ENCODE results near the gene SDHC. TPM values are rescaled to one million over a fixed set of nuclear protein-coding genes. Genes with fewer than 3 reads are reported as not detected.
A peak's percentile ranks its signal among the peaks of the same experiment; 100 is the strongest.

Gene SDHC
- total and polyA plus RNA-seq, 2 of the 13 experiments (the other 11 are each of a cell fraction or from before 2014, with no cell fraction given) = 27.1 to 229 TPM

DNA sequence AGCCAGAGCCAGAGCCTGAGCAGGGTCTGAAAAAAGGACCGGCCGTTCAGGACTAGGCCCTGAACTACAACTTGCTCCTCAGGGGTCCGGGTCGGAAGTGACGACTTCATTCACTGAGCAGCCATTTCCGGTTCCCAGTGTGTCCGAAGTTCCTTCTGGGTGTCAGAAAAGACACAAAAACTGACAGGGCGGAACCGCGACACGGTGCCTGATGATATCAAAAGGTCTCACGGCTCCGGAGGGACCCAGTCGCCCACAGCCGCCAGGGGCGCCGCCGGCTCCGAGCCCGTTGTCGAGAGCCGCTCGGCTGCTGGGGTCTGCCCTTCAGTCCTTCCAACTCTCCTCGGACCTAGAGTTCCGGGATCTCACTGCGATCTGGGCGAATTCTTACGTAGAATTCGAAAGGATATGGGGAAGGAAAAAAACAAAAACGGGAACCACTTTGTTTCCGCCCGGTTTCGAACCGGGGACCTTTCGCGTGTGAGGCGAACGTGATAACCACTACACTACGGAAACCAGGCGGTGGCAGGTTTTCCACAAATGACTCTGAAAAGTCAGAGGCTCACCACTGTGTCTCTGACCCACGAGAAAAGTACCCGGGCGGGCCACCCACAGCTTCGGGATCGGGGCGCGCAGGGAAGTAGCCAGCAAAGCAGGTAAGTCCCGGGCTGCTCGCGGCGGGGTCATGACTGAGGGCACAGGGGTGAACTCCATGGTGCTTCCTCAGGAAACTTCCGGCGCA is 85.2 kb downstream of the SDHC start (continued):
- TF ChIP-seq, protein P1, sequence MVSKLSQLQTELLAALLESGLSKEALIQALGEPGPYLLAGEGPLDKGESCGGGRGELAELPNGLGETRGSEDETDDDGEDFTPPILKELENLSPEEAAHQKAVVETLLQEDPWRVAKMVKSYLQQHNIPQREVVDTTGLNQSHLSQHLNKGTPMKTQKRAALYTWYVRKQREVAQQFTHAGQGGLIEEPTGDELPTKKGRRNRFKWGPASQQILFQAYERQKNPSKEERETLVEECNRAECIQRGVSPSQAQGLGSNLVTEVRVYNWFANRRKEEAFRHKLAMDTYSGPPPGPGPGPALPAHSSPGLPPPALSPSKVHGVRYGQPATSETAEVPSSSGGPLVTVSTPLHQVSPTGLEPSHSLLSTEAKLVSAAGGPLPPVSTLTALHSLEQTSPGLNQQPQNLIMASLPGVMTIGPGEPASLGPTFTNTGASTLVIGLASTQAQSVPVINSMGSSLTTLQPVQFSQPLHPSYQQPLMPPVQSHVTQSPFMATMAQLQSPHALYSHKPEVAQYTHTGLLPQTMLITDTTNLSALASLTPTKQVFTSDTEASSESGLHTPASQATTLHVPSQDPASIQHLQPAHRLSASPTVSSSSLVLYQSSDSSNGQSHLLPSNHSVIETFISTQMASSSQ (IDR thresholded peaks at IDR 0.05; ENCODE audit: low read depth) = peak; percentile 26; the same call in 1 of the 2 replicates
- TF ChIP-seq, protein P1 (CRISPR knock-in tag; IDR thresholded peaks at IDR 0.05; ENCODE audit: borderline replicate concordance) = peak; percentile 53
- TF ChIP-seq SP4 (CRISPR knock-in tag; IDR thresholded peaks at IDR 0.05) (peak; percentile 78), SCMH1 (CRISPR knock-in tag; IDR thresholded peaks at IDR 0.05; ENCODE audit: borderline replicate concordance) (no peak), ZNF264 (CRISPR knock-in tag; IDR thresholded peaks at IDR 0.05) (no peak; the same call in 1 of the 2 replicates), ZNF251 (CRISPR knock-in tag; IDR thresholded peaks at IDR 0.05) (no peak), TMF1 (CRISPR knock-in tag; IDR thresholded peaks at IDR 0.05; ENCODE audit: low read depth) (0 out of 2 replicates have a peak, but pooled peaks have one; percentile 25), TSC22D2 (CRISPR knock-in tag; IDR thresholded peaks at IDR 0.05; ENCODE audit: borderline replicate concordance) (peak; percentile 64; the same call in 1 of the 2 replicates), SAFB2 (CRISPR knock-in tag; IDR thresholded peaks at IDR 0.05; ENCODE audit: borderline replicate concordance, low read depth) (no peak), SAP130 (CRISPR knock-in tag; IDR thresholded peaks at IDR 0.05; ENCODE audit: low read depth) (peak; percentile 54), SMC3 (IDR thresholded peaks at IDR 0.05; ENCODE audit: low read length) (no peak), ZNF282 (IDR thresholded peaks at IDR 0.05; ENCODE audit: partially characterized antibody) (no peak), ZNF589 (CRISPR knock-in tag; conservative IDR thresholded peaks at IDR 0.05) (peak; percentile 76; the same call in 1 of the 2 replicates), MAFG (CRISPR knock-in tag; IDR thresholded peaks at IDR 0.05) (no peak), ZNF674 (CRISPR knock-in tag; IDR thresholded peaks at IDR 0.05; ENCODE audit: low read depth) (no peak; the same call in 1 of the 2 replicates), XRCC5 (optimal IDR thresholded peaks at IDR 0.05; ENCODE audit: low read length) (peak; percentile 65), ZNF7 (CRISPR knock-in tag; IDR thresholded peaks at IDR 0.05) (no peak), NFIB (CRISPR knock-in tag; IDR thresholded peaks at IDR 0.05; ENCODE audit: borderline replicate concordance) (no peak), ZC3H13 (CRISPR knock-in tag; IDR thresholded peaks at IDR 0.05) (peak; percentile 72), ZNF484 (CRISPR knock-in tag; IDR thresholded peaks at IDR 0.05; ENCODE audit: borderline replicate concordance, low read depth) (no peak), ZNF577 (CRISPR knock-in tag; IDR thresholded peaks at IDR 0.05; ENCODE audit: borderline replicate concordance, low read depth) (no peak)
- TF ChIP-seq, protein P2, sequence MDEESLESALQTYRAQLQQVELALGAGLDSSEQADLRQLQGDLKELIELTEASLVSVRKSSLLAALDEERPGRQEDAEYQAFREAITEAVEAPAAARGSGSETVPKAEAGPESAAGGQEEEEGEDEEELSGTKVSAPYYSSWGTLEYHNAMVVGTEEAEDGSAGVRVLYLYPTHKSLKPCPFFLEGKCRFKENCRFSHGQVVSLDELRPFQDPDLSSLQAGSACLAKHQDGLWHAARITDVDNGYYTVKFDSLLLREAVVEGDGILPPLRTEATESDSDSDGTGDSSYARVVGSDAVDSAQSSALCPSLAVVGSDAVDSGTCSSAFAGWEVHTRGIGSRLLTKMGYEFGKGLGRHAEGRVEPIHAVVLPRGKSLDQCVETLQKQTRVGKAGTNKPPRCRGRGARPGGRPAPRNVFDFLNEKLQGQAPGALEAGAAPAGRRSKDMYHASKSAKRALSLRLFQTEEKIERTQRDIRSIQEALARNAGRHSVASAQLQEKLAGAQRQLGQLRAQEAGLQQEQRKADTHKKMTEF (CRISPR knock-in tag; IDR thresholded peaks at IDR 0.05) = peak; percentile 78
- TF ChIP-seq, protein P3, sequence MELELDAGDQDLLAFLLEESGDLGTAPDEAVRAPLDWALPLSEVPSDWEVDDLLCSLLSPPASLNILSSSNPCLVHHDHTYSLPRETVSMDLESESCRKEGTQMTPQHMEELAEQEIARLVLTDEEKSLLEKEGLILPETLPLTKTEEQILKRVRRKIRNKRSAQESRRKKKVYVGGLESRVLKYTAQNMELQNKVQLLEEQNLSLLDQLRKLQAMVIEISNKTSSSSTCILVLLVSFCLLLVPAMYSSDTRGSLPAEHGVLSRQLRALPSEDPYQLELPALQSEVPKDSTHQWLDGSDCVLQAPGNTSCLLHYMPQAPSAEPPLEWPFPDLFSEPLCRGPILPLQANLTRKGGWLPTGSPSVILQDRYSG (CRISPR knock-in tag; IDR thresholded peaks at IDR 0.05) = peak; percentile 45; the same call in 1 of the 2 replicates
- TF ChIP-seq, protein P4, sequence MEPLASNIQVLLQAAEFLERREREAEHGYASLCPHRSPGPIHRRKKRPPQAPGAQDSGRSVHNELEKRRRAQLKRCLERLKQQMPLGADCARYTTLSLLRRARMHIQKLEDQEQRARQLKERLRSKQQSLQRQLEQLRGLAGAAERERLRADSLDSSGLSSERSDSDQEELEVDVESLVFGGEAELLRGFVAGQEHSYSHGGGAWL (CRISPR knock-in tag; IDR thresholded peaks at IDR 0.05) = peak; percentile 20; the same call in 1 of the 2 replicates
